ENCODE results near the gene PLA2G2A.

- TF ChIP-seq CTCF (optimal IDR thresholded peaks at IDR 0.05 in 1 of 3, IDR thresholded peaks at IDR 0.05 in 1 of 3, conservative IDR thresholded peaks at IDR 0.05 in 1 of 3; ENCODE audit: extremely low read depth in 1 of 3, insufficient read depth in 2 of 3, low read length in 3 of 3) (no peak), EZH2 (IDR thresholded peaks at IDR 0.05; ENCODE audit: low read length) (no peak)
Observed at GRCh38 chr1:19941206-19941568, 38.2 kb downstream of the PLA2G2A start.
